Astrocyte (in vitro differentiated cells and primary cell): Measurements from ENCODE around the gene B3GALNT2. TPM values are rescaled to one million over a fixed set of nuclear protein-coding genes. Genes with fewer than 3 reads are reported as not detected.
"Not testable (repeated sequence)": the region's sequence is repeated elsewhere in the genome, so short reads cannot be mapped to it uniquely, and the experiment has no call there.

Experiments
- DNase-seq: peaks from one replicate; pipeline ENCODE4 v3.0.0-alpha.2; 2010; ENCODE audit warnings: low read depth
- FAIRE-seq: peaks from 2 replicates; lab custom pipeline; 2011; peaks lifted over from hg19 to GRCh38; lab: Jason Lieb, UNC
- H2AFZ ChIP-seq: 2 replicates; pipeline ENCODE4 v1.6.0; 2012; ENCODE audit warnings: low read depth, low read length, inconsistent platforms
- H3K27ac ChIP-seq: 2 replicates; pipeline ENCODE4 v1.5.1; 2011; ENCODE audit warnings: low read depth, low read length, inconsistent platforms
- H3K27me3 ChIP-seq: 2 replicates; pipeline ENCODE4 v1.6.0; 2011; ENCODE audit warnings: low read length, inconsistent platforms; ENCODE audit not compliant: insufficient read depth
- H3K36me3 ChIP-seq: 2 replicates; pipeline ENCODE4 v1.5.1; 2011; ENCODE audit warnings: low read length, inconsistent platforms; ENCODE audit not compliant: insufficient read depth
- H3K4me1 ChIP-seq: 2 replicates; pipeline ENCODE4 v1.5.1; 2011; ENCODE audit warnings: low read length, inconsistent platforms; ENCODE audit not compliant: insufficient read depth
- H3K4me2 ChIP-seq: 2 replicates; pipeline ENCODE4 v1.6.0; 2012; ENCODE audit warnings: low read length, inconsistent platforms
- H3K4me3 ChIP-seq: 2 replicates; pipeline ENCODE4 v1.5.1; 2011; ENCODE audit warnings: low read depth, mild to moderate bottlenecking, low read length, inconsistent platforms; ENCODE audit not compliant: insufficient read depth
- H3K79me2 ChIP-seq: 2 replicates; pipeline ENCODE4 v1.6.0; 2012; ENCODE audit warnings: mild to moderate bottlenecking, low read length, inconsistent platforms; ENCODE audit not compliant: insufficient read depth
- H3K9ac ChIP-seq: 2 replicates; pipeline ENCODE4 v1.6.0; 2012; ENCODE audit warnings: mild to moderate bottlenecking, low read length, inconsistent platforms
- H3K9me3 ChIP-seq: 2 replicates; pipeline ENCODE4 v1.5.1; 2012; ENCODE audit warnings: low read depth, mild to moderate bottlenecking, low read length, inconsistent platforms; ENCODE audit not compliant: insufficient read depth
- H4K20me1 ChIP-seq: 2 replicates; pipeline ENCODE4 v1.6.0; 2012; ENCODE audit warnings: low read length, inconsistent platforms; ENCODE audit not compliant: insufficient read depth
- H3K27ac Mint-ChIP-seq: one replicate; pipeline ENCODE4 v1.8.0; 2021; ENCODE audit warnings: mild to moderate bottlenecking, mixed read lengths; ENCODE audit not compliant: unreplicated experiment
- H3K27me3 Mint-ChIP-seq: one replicate; pipeline ENCODE4 v1.8.0; 2021; ENCODE audit warnings: low read depth, mixed read lengths; ENCODE audit not compliant: unreplicated experiment
- H3K36me3 Mint-ChIP-seq: one replicate; pipeline ENCODE4 v1.8.0; 2021; ENCODE audit warnings: low read depth, mixed read lengths; ENCODE audit not compliant: unreplicated experiment
- H3K4me1 Mint-ChIP-seq: one replicate; pipeline ENCODE4 v1.8.0; 2021; ENCODE audit warnings: low read depth, mixed read lengths; ENCODE audit not compliant: unreplicated experiment
- H3K4me3 Mint-ChIP-seq: one replicate; pipeline ENCODE4 v1.8.0; 2021; ENCODE audit warnings: mild to moderate bottlenecking, moderate library complexity, mixed read lengths; ENCODE audit not compliant: unreplicated experiment
- H3K9me3 Mint-ChIP-seq: one replicate; pipeline ENCODE4 v1.8.0; 2021; ENCODE audit warnings: mild to moderate bottlenecking, mixed read lengths; ENCODE audit not compliant: unreplicated experiment
- EZH2 ChIP-seq: IDR thresholded peaks from 2 replicates; pipeline ENCODE4 v1.6.1; 2012; ENCODE audit warnings: mild to moderate bottlenecking, low read length, inconsistent platforms; ENCODE audit not compliant: insufficient read depth
- total RNA-seq: library from RNA; stranded (reverse); gene quantifications from 2 replicates; pipeline ENCODE4 v1.2.1, GENCODE V29; 2021
- TF ChIP-seq, protein P1 (sequence below): IDR thresholded peaks from 2 replicates; pipeline ENCODE4 v1.5.1; 2011; ENCODE audit warnings: low read depth, mild to moderate bottlenecking, inconsistent platforms, low read length, moderate library complexity; ENCODE audit not compliant: insufficient read depth

Gene B3GALNT2
- total RNA-seq, 1 donor from 2014 or later: 40.5 TPM

DNA sequence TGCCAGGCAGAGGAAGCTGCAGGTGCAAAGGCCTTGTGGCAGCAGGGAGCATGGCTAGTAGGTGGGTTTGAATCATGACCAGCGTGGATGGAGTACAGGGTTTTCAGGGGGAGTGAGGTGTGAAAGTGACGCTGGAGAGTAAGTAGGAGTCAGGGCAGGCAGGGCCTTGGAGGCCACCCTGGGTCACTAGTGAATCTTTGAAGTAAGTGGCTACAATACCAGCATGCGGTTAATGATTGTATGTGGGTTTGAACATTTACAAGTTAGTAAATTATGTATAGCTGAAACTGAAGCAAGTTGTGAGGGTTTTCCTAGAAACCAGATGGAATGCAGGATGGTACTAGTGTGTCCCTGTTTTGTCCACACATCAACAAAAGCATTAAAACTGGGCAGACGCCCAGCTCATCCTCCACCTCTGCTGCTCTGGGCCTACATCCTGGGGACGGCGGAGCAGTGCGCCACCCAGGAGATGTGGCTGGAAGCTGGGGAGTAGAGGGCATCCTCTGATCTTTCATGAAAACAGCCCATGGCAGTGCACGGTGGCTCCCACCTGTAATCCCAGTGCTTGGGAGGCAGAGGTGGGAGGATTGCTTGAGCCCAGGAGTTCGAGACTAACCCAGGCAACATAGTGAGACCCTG lies 41.2 kb upstream of the B3GALNT2 start:
- no peak for DNase-seq
- peaks cover 2% of the 10 kb centered on the region for H3K27me3 ChIP-seq
- H3K4me3 ChIP-seq: no peak overlapping the region
- H3K79me2 ChIP-seq: no peaks in the 10 kb centered on the region
- TF ChIP-seq EZH2: no peak
- TF ChIP-seq, protein P1, sequence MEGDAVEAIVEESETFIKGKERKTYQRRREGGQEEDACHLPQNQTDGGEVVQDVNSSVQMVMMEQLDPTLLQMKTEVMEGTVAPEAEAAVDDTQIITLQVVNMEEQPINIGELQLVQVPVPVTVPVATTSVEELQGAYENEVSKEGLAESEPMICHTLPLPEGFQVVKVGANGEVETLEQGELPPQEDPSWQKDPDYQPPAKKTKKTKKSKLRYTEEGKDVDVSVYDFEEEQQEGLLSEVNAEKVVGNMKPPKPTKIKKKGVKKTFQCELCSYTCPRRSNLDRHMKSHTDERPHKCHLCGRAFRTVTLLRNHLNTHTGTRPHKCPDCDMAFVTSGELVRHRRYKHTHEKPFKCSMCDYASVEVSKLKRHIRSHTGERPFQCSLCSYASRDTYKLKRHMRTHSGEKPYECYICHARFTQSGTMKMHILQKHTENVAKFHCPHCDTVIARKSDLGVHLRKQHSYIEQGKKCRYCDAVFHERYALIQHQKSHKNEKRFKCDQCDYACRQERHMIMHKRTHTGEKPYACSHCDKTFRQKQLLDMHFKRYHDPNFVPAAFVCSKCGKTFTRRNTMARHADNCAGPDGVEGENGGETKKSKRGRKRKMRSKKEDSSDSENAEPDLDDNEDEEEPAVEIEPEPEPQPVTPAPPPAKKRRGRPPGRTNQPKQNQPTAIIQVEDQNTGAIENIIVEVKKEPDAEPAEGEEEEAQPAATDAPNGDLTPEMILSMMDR: no peak
- H3K9ac ChIP-seq: no peak overlapping the region
- Mint-ChIP-seq H3K4me1 (no peaks in the 10 kb centered on the region), H3K4me3 (no peak overlapping the region), H3K9me3 (no peaks in the 10 kb centered on the region), H3K27ac (peak overlapping the region; percentile 2), H3K36me3 (no peaks in the 10 kb centered on the region), H3K27me3 (no peaks in the 10 kb centered on the region)
- no peak for FAIRE-seq
- no peak overlapping the region for H3K27ac ChIP-seq
- H3K36me3 ChIP-seq: no peaks in the 10 kb centered on the region
- H4K20me1 ChIP-seq: no peaks in the 10 kb centered on the region
- H3K4me2 ChIP-seq: no peak overlapping the region
- H3K9me3 ChIP-seq: no peaks in the 10 kb centered on the region
- no peak overlapping the region for H2AFZ ChIP-seq
- H3K4me1 ChIP-seq: no peaks in the 10 kb centered on the region

DNA sequence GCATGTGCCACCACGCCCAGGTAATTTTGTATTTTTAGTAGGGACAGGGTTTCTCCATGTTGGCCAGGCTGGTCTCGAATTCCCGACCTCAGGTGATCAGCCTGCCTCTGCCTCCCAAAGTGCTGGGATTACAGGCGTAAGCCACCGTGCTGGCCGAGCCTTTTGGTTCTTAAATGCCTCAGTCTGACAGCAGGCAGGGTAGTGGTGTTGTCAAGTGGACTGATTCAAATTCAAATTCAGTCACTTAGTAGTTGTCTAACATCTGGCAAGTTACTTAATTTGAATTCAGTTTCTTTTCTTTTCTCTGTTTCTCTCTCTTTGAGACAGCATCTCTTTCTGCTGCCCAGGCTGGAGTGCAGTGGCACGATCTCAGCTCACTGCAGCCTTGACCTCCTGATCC lies 38.6 kb upstream of the B3GALNT2 start:
- not testable (repeated sequence) for H3K4me1 ChIP-seq, H3K36me3 Mint-ChIP-seq, H3K9me3 ChIP-seq, H3K27ac ChIP-seq, H3K4me3 ChIP-seq, H3K9me3 Mint-ChIP-seq, H3K4me1 Mint-ChIP-seq, FAIRE-seq, H3K27ac Mint-ChIP-seq, DNase-seq, H3K9ac ChIP-seq, H3K4me2 ChIP-seq, H3K4me3 Mint-ChIP-seq, H3K79me2 ChIP-seq, H2AFZ ChIP-seq, H3K36me3 ChIP-seq, H3K27me3 Mint-ChIP-seq, H3K27me3 ChIP-seq, H4K20me1 ChIP-seq

GRCh38 chr1:235533476-235534168 lies 29.4 kb upstream of the B3GALNT2 start:
- H3K36me3 Mint-ChIP-seq: peaks cover 2% of the 10 kb centered on the region
- no peak overlapping the region for H3K9ac ChIP-seq
- H3K4me3 Mint-ChIP-seq: no peak overlapping the region
- no peak overlapping the region for H3K4me3 ChIP-seq
- no peaks in the 10 kb centered on the region for H3K9me3 ChIP-seq
- no peaks in the 10 kb centered on the region for H3K27me3 Mint-ChIP-seq
- peaks cover 3% of the 10 kb centered on the region for H3K4me1 Mint-ChIP-seq
- peaks cover 2% of the 10 kb centered on the region for H3K9me3 Mint-ChIP-seq
- H3K27me3 ChIP-seq: no peaks in the 10 kb centered on the region
- H3K4me1 ChIP-seq: peaks cover 8% of the 10 kb centered on the region
- H2AFZ ChIP-seq: no peak overlapping the region
- no peak overlapping the region for H3K27ac ChIP-seq
- no peaks in the 10 kb centered on the region for H4K20me1 ChIP-seq
- no peaks in the 10 kb centered on the region for H3K79me2 ChIP-seq
- H3K4me2 ChIP-seq: no peak overlapping the region
- no peak for FAIRE-seq
- no peak overlapping the region for H3K27ac Mint-ChIP-seq
- H3K36me3 ChIP-seq: no peaks in the 10 kb centered on the region
- peak; percentile 17 for DNase-seq
- no peak for TF ChIP-seq EZH2
- TF ChIP-seq, protein P1: no peak
